Testis (tissue), 2 donors: ENCODE data around the gene FAM53A.

Experiments used
- CTCF ChIP-seq, 3 experiments: fragments of 450-650 bp in 2 of 3; fragments of 200-600 bp in 1 of 3; sonication (generic) in 1 of 3; IDR thresholded peaks; one replicate each; pipeline ENCODE4 v1.5.1; 2016 to 2019; ENCODE audit warnings: antibody characterized with exemption in 3 of 3, mild to moderate bottlenecking in 2 of 3, moderate library complexity in 1 of 3
- POLR2A ChIP-seq: fragments of 450-650 bp; IDR thresholded peaks from one replicate; pipeline ENCODE4 v1.6.1; 2017; ENCODE audit warnings: antibody characterized with exemption, mild to moderate bottlenecking, moderate library complexity

DNA sequence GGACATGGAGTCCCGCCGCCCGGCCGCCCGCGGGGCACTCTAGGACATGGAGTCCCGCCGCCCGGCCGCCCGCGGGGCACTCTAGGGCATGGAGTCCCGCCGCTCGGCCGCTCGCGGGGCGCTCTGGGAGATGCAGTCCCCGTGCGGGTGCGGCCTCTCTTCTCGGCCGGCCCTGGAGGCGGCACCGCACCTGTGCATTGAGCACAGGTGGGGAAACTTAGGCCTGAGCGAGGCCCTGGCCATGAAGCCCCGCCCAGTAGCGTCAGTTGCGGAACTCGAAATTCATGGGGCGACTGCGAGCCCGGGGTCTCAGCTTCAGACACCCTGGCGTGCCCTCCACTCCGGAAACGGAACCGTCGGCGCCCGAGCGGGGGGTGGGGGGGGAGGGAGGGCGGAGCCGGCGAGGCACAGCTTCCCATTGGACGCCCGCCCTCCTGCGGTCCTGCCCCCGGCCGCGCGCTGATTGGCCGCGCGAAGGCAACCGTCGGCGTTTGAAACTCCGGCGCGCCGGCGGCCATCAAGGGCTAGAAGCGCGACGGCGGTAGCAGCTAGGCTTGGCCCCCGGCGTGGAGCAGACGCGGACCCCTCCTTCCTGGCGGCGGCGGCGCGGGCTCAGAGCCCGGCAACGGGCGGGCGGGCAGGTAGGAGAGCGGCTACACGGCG, 37.0 kb upstream of the FAM53A start, which contains the start of the genes TACC3 and TMEM129:
- TF ChIP-seq CTCF (IDR thresholded peaks at IDR 0.05) (no peak), POLR2A (no peak)
